Kidney epithelial cell (primary cell): Measurements from ENCODE around the gene DIO2. TPM values are rescaled to one million over a fixed set of nuclear protein-coding genes. Genes with fewer than 3 reads are reported as not detected.

Source experiments
- DNase-seq: peaks from one replicate; pipeline ENCODE4 v3.0.0-alpha.2; 2010; ENCODE audit warnings: low read depth
- H3K27me3 ChIP-seq: 2 replicates; pipeline ENCODE4 v1.6.0; 2011; ENCODE audit warnings: low read length; ENCODE audit not compliant: control insufficient read depth, insufficient read depth
- H3K36me3 ChIP-seq: 2 replicates; pipeline ENCODE4 v1.5.1; 2011; ENCODE audit warnings: low read length; ENCODE audit not compliant: control insufficient read depth, insufficient read depth
- H3K4me3 ChIP-seq: 2 replicates; pipeline ENCODE4 v1.5.1; 2011; ENCODE audit warnings: low read depth, mild to moderate bottlenecking, control low read depth, low read length
- CTCF ChIP-seq: IDR thresholded peaks from 2 replicates; pipeline ENCODE4 v1.5.1; 2011; ENCODE audit warnings: mild to moderate bottlenecking, moderate library complexity, low read length, control low read depth, inconsistent platforms; ENCODE audit not compliant: insufficient read depth, poor library complexity, severe bottlenecking
- total RNA-seq: library from RNA; depleted of rRNA; stranded (reverse); fragments of >200 nt; gene quantifications from 2 replicates; pipeline ENCODE4 v1.2.3, GENCODE V29; 2015

DIO2 gene
- total RNA-seq, 1 donor from 2014 or later = not detected

GRCh38 chr14:80223696-80224465 lies 12.6 kb upstream of the DIO2 start:
- DNase-seq = no peak
- no peaks in the 10 kb centered on the region for H3K27me3 ChIP-seq
- H3K36me3 ChIP-seq = no peaks in the 10 kb centered on the region
- H3K4me3 ChIP-seq = no peak overlapping the region
- TF ChIP-seq CTCF = no peak

GRCh38 chr14:80216818-80217217 lies 5.5 kb upstream of the DIO2 start:
- no peak for TF ChIP-seq CTCF
- no peak for DNase-seq
- H3K4me3 ChIP-seq = no peak overlapping the region
- no peaks in the 10 kb centered on the region for H3K36me3 ChIP-seq
- no peaks in the 10 kb centered on the region for H3K27me3 ChIP-seq

GRCh38 chr14:80215756-80216581 lies 4.7 kb upstream of the DIO2 start:
- H3K4me3 ChIP-seq = no peak overlapping the region
- H3K36me3 ChIP-seq = no peaks in the 10 kb centered on the region
- H3K27me3 ChIP-seq = no peaks in the 10 kb centered on the region
- DNase-seq = no peak
- TF ChIP-seq CTCF = no peak

GRCh38 chr14:80215081-80215480 lies 3.8 kb upstream of the DIO2 start:
- H3K36me3 ChIP-seq = no peaks in the 10 kb centered on the region
- H3K4me3 ChIP-seq = no peak overlapping the region
- no peak for DNase-seq
- no peaks in the 10 kb centered on the region for H3K27me3 ChIP-seq
- TF ChIP-seq CTCF = no peak

- H3K4me3 ChIP-seq = no peak overlapping the region
- no peaks in the 10 kb centered on the region for H3K36me3 ChIP-seq
- peak; percentile 36 for TF ChIP-seq CTCF
- no peaks in the 10 kb centered on the region for H3K27me3 ChIP-seq
- no peak for DNase-seq
Measured at GRCh38 chr14:80213602-80214001, 2.3 kb upstream of the DIO2 start.
